HepG2 (cell line): Measurements from ENCODE around the gene SMAD6. TPM values are rescaled to one million over a fixed set of nuclear protein-coding genes. Genes with fewer than 3 reads are reported as not detected.

ENCODE experiments used
- ADNP ChIP-seq: sonication (generic); formaldehyde crosslinking; IDR thresholded peaks from 2 replicates; pipeline ENCODE4 v1.4.0; 2020; ENCODE audit warnings: missing genetic modification reagents
- ARNT ChIP-seq: fragments of 450-650 bp; IDR thresholded peaks from 2 replicates; pipeline ENCODE4 v1.6.1; 2017
- ATF3 ChIP-seq: sonication (generic); formaldehyde crosslinking; IDR thresholded peaks from 2 replicates; pipeline ENCODE4 v1.4.0; 2020; ENCODE audit warnings: missing genetic modification reagents
- CBFB ChIP-seq: sonication (generic); formaldehyde crosslinking; IDR thresholded peaks from 2 replicates; pipeline ENCODE4 v1.4.0; 2020; ENCODE audit warnings: missing genetic modification reagents
- E2F5 ChIP-seq: sonication (generic); formaldehyde crosslinking; conservative IDR thresholded peaks from 2 replicates; pipeline ENCODE4 v1.4.0; 2020; ENCODE audit warnings: missing genetic modification reagents
- GFI1 ChIP-seq: sonication (generic); formaldehyde crosslinking; IDR thresholded peaks from 2 replicates; pipeline ENCODE4 v1.5.0; 2020; ENCODE audit warnings: missing genetic modification reagents, mild to moderate bottlenecking, borderline replicate concordance
- KLF12 ChIP-seq: sonication (generic); formaldehyde crosslinking; IDR thresholded peaks from 2 replicates; pipeline ENCODE4 v1.4.0; 2020; ENCODE audit warnings: missing genetic modification reagents, borderline replicate concordance
- MIER3 ChIP-seq: IDR thresholded peaks from 2 replicates; pipeline ENCODE4 v1.6.1; 2016; ENCODE audit warnings: missing compliant biosample characterization, borderline replicate concordance
- RCOR2 ChIP-seq: IDR thresholded peaks from 2 replicates; pipeline ENCODE4 v1.6.1; 2016; ENCODE audit warnings: missing biosample characterization, missing genetic modification reagents
- SNRNP70 ChIP-seq: fragments of 200-400 bp; formaldehyde crosslinking; IDR thresholded peaks from 2 replicates; pipeline ENCODE4 v1.6.1; 2017; ENCODE audit warnings: mild to moderate bottlenecking, low read depth, low read length, moderate library complexity
- SSRP1 ChIP-seq: IDR thresholded peaks from 2 replicates; pipeline ENCODE4 v1.6.1; 2016; ENCODE audit warnings: control low read depth
- SUZ12 ChIP-seq: fragments of 150-350 bp; IDR thresholded peaks from 2 replicates; pipeline ENCODE4 v1.6.1; 2014; ENCODE audit warnings: low read depth, low read length
- ZBTB10 ChIP-seq: sonication (generic); formaldehyde crosslinking; IDR thresholded peaks from 2 replicates; pipeline ENCODE4 v1.4.0; 2020; ENCODE audit warnings: missing genetic modification reagents, borderline replicate concordance
- ZNF138 ChIP-seq: sonication (generic); formaldehyde crosslinking; IDR thresholded peaks from 2 replicates; pipeline ENCODE4 v1.5.0; 2020; ENCODE audit warnings: mild to moderate bottlenecking, low read depth, missing genetic modification reagents
- ZNF205 ChIP-seq: IDR thresholded peaks from 2 replicates; pipeline ENCODE4 v1.6.1; 2018; ENCODE audit warnings: missing biosample characterization, missing genetic modification reagents
- ZNF335 ChIP-seq: sonication (generic); formaldehyde crosslinking; IDR thresholded peaks from 2 replicates; pipeline ENCODE4 v1.4.0; 2020; ENCODE audit warnings: missing genetic modification reagents
- ZNF33A ChIP-seq: sonication (generic); formaldehyde crosslinking; IDR thresholded peaks from 2 replicates; pipeline ENCODE4 v1.5.1; 2020; ENCODE audit warnings: missing genetic modification reagents, mild to moderate bottlenecking, moderate library complexity, borderline replicate concordance
- ZNF350 ChIP-seq: sonication (generic); formaldehyde crosslinking; IDR thresholded peaks from 2 replicates; pipeline ENCODE4 v1.4.0; 2020; ENCODE audit warnings: mild to moderate bottlenecking, low read depth, missing genetic modification reagents, borderline replicate concordance
- ZNF354B ChIP-seq: sonication (generic); formaldehyde crosslinking; IDR thresholded peaks from 2 replicates; pipeline ENCODE4 v1.8.0; 2022; ENCODE audit warnings: mild to moderate bottlenecking, missing genetic modification reagents
- ZNF558 ChIP-seq: sonication (generic); formaldehyde crosslinking; IDR thresholded peaks from 2 replicates; pipeline ENCODE4 v1.9.0; 2022; ENCODE audit warnings: mild to moderate bottlenecking, missing genetic modification reagents, borderline replicate concordance
- ZNF615 ChIP-seq: sonication (generic); formaldehyde crosslinking; IDR thresholded peaks from 2 replicates; pipeline ENCODE4 v1.5.0; 2020; ENCODE audit warnings: mild to moderate bottlenecking, missing genetic modification reagents, borderline replicate concordance
- ZNF780A ChIP-seq: sonication (generic); formaldehyde crosslinking; IDR thresholded peaks from 2 replicates; pipeline ENCODE4 v1.8.0; 2022; ENCODE audit warnings: mild to moderate bottlenecking, missing genetic modification reagents, moderate library complexity
- polyA plus RNA-seq, 8 experiments: library from polyadenylated mRNA; depleted of rRNA in 3 of 8; stranded (reverse) in 7 of 8; unstranded in 1 of 8; fragments of >200 nt; fragmentation: Illumina TruSeq in 4 of 8; extraction: Trizol in 4 of 8; gene quantifications; 2 replicates each; pipeline versions ENCODE4 v1.2.1 to v1.2.3, GENCODE V29; 2011 to 2016; ENCODE audit warnings: low read depth in 4 of 8, missing spikeins in 1 of 8, mixed read lengths in 1 of 8; ENCODE audit not compliant: insufficient read depth in 1 of 8
- total RNA-seq, 5 experiments: library from RNA; depleted of rRNA; stranded (reverse); fragments of >200 nt; fragmentation: Illumina TruSeq; extraction: Trizol; gene quantifications; 2 replicates each; pipeline ENCODE4 v1.2.3, GENCODE V29; 2016; ENCODE audit warnings: low read depth in 1 of 5
- TF ChIP-seq, protein P1 (sequence below): sonication (generic); formaldehyde crosslinking; IDR thresholded peaks from 2 replicates; pipeline ENCODE4 v1.8.0; 2022; ENCODE audit warnings: mild to moderate bottlenecking, missing genetic modification reagents, moderate library complexity
- TF ChIP-seq, protein P2 (sequence below): sonication (generic); formaldehyde crosslinking; IDR thresholded peaks from 2 replicates; pipeline ENCODE4 v1.8.0; 2022; ENCODE audit warnings: missing genetic modification reagents, mild to moderate bottlenecking, borderline replicate concordance

SMAD6 gene
- total and polyA plus RNA-seq, 2 of the 13 experiments (the other 11 are each of a cell fraction or from before 2014, with no cell fraction given): 3.3 to 4.4 TPM

- TF ChIP-seq SUZ12 (no peak), ZNF615 (CRISPR knock-in tag) (no peak), CBFB (CRISPR knock-in tag) (no peak), ARNT (no peak), SNRNP70 (no peak), ZNF558 (CRISPR knock-in tag) (no peak), E2F5 (no peak), ADNP (no peak), ZNF780A (no peak), KLF12 (no peak), ATF3 (CRISPR knock-in tag) (no peak), GFI1 (peak; percentile 91), ZNF350 (CRISPR knock-in tag) (0 out of 2 replicates have a peak, but pooled peaks have one; percentile 32), ZBTB10 (CRISPR knock-in tag) (no peak), ZNF354B (CRISPR knock-in tag) (no peak), RCOR2 (CRISPR knock-in tag) (0 out of 2 replicates have a peak, but pooled peaks have one; percentile 22), ZNF335 (CRISPR knock-in tag) (no peak), ZNF33A (no peak), SSRP1 (CRISPR knock-in tag) (no peak), ZNF205 (no peak), ZNF138 (CRISPR knock-in tag) (no peak), MIER3 (CRISPR knock-in tag) (no peak)
- TF ChIP-seq, protein P1, sequence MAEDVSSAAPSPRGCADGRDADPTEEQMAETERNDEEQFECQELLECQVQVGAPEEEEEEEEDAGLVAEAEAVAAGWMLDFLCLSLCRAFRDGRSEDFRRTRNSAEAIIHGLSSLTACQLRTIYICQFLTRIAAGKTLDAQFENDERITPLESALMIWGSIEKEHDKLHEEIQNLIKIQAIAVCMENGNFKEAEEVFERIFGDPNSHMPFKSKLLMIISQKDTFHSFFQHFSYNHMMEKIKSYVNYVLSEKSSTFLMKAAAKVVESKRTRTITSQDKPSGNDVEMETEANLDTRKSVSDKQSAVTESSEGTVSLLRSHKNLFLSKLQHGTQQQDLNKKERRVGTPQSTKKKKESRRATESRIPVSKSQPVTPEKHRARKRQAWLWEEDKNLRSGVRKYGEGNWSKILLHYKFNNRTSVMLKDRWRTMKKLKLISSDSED: no peak
- TF ChIP-seq, protein P2, sequence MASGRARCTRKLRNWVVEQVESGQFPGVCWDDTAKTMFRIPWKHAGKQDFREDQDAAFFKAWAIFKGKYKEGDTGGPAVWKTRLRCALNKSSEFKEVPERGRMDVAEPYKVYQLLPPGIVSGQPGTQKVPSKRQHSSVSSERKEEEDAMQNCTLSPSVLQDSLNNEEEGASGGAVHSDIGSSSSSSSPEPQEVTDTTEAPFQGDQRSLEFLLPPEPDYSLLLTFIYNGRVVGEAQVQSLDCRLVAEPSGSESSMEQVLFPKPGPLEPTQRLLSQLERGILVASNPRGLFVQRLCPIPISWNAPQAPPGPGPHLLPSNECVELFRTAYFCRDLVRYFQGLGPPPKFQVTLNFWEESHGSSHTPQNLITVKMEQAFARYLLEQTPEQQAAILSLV (CRISPR knock-in tag): no peak
Measured at GRCh38 chr15:66779331-66780009, 77.4 kb downstream of the SMAD6 start (continued).
